GM12878 (cell line): ENCODE measurements around the gene GCNT1. TPM values are rescaled to one million over a fixed set of nuclear protein-coding genes. Genes with fewer than 3 reads are reported as not detected.

Source experiments
- ATAC-seq: fragments of 200-7000 bp; cut with Tn5 transposase; 3 replicates; pipeline ENCODE4 v1.9.1; 2020; ENCODE audit warnings: mild to moderate bottlenecking, moderate library complexity
- BruUV-seq: library from RNA; stranded (reverse); fragments of 400-500 nt; replicated peaks from 2 replicates; lab custom pipeline; 2021; lab: Mats Ljungman, UMichigan
- CTCF ChIA-PET: fragments of 300-600 bp; sonication (Branson Sonifier 250); formaldehyde crosslinking; extraction: SDS; loops from one replicate; lab custom pipeline; 2021; ENCODE audit warnings: inconsistent platforms; lab: Yijun Ruan, JAX
- POLR2A ChIA-PET: fragments of 350-600 bp; formaldehyde crosslinking; extraction: SDS; loops from one replicate; lab custom pipeline; 2021; ENCODE audit warnings: inconsistent platforms; lab: Charles Lee
- RAD21 ChIA-PET: fragments of 300-600 bp; sonication (Branson Sonifier 250); formaldehyde crosslinking; loops from one replicate; lab custom pipeline; 2023; ENCODE audit warnings: antibody characterized with exemption; ENCODE audit not compliant: unreplicated experiment; lab: Charles Lee
- SMC1A ChIA-PET: fragments of 300-600 bp; sonication (Branson Sonifier 250); formaldehyde crosslinking; loops from one replicate; lab custom pipeline; 2023; ENCODE audit not compliant: unreplicated experiment, uncharacterized antibody; lab: Charles Lee
- DNase-seq: peaks from one replicate; pipeline ENCODE4 v3.0.0-alpha.2; 2011; ENCODE audit warnings: low read depth, low spot score
- FAIRE-seq: peaks from 3 replicates; lab custom pipeline; 2011; peaks lifted over from hg19 to GRCh38; lab: Jason Lieb, UNC
- H2AFZ ChIP-seq: 2 replicates; pipeline ENCODE4 v1.6.0; 2011; ENCODE audit warnings: low read depth, low read length, control low read depth; ENCODE audit not compliant: control insufficient read depth
- H3K27ac ChIP-seq: 2 replicates; pipeline ENCODE4 v1.5.1; 2011; ENCODE audit warnings: control low read depth; ENCODE audit not compliant: control insufficient read depth, insufficient read depth
- H3K27me3 ChIP-seq, 2 experiments: replicated peaks in 1 of 2; 2 replicates each; pipeline versions ENCODE4 v1.6.0 to v1.6.1; 2011; ENCODE audit warnings: low read length in 1 of 2; ENCODE audit not compliant: control insufficient read depth in 2 of 2, insufficient read depth in 2 of 2
- H3K36me3 ChIP-seq, 2 experiments: 2 replicates each; pipeline ENCODE4 v1.5.1; 2011; ENCODE audit warnings: low read length in 1 of 2; ENCODE audit not compliant: control insufficient read depth in 2 of 2, insufficient read depth in 2 of 2
- H3K4me1 ChIP-seq: 2 replicates; pipeline ENCODE4 v1.6.1; 2011; ENCODE audit warnings: mild to moderate bottlenecking, low read length, moderate library complexity, mixed read lengths; ENCODE audit not compliant: control insufficient read depth, insufficient read depth
- H3K4me2 ChIP-seq: 2 replicates; pipeline ENCODE4 v1.6.0; 2011; ENCODE audit warnings: control low read depth; ENCODE audit not compliant: control insufficient read depth, insufficient read depth
- H3K4me3 ChIP-seq: fragments of 200-600 bp; sonication (generic); 2 replicates; pipeline ENCODE4 v1.5.1; 2016
- H3K79me2 ChIP-seq: 2 replicates; pipeline ENCODE4 v1.6.0; 2011; ENCODE audit warnings: low read length; ENCODE audit not compliant: control insufficient read depth, insufficient read depth
- H3K9ac ChIP-seq: 2 replicates; pipeline ENCODE4 v1.8.0; 2011; ENCODE audit warnings: low read length, control low read depth, mixed read lengths; ENCODE audit not compliant: control insufficient read depth, insufficient read depth
- H3K9me3 ChIP-seq: replicated peaks from 3 replicates; pipeline ENCODE4 v1.5.1; 2011; ENCODE audit warnings: mild to moderate bottlenecking, low read length; ENCODE audit not compliant: control insufficient read depth, insufficient read depth
- H4K20me1 ChIP-seq: 2 replicates; pipeline ENCODE4 v1.6.0; 2011; ENCODE audit not compliant: control insufficient read depth, insufficient read depth
- ATF3 ChIP-seq: IDR thresholded peaks from 2 replicates; pipeline ENCODE4 v1.6.1; 2011; ENCODE audit warnings: low read depth, mild to moderate bottlenecking, low read length, moderate library complexity, borderline replicate concordance; ENCODE audit errors: extremely low read depth
- BCL11A ChIP-seq: IDR thresholded peaks from 2 replicates; pipeline ENCODE4 v1.6.1; 2011; ENCODE audit warnings: low read depth, low read length
- BRCA1 ChIP-seq: IDR thresholded peaks from 2 replicates; pipeline ENCODE4 v1.6.1; 2011; ENCODE audit warnings: low read depth, low read length, improper control_type of control experiment
- EP300 ChIP-seq, 2 experiments: fragments of 150-350 bp in 1 of 2; IDR thresholded peaks; 2 replicates each; pipeline ENCODE4 v1.6.1; 2011 to 2012; ENCODE audit warnings: low read depth in 2 of 2, low read length in 2 of 2, borderline replicate concordance in 1 of 2, improper control_type of control experiment in 1 of 2, inconsistent platforms in 1 of 2; ENCODE audit not compliant: control insufficient read depth in 1 of 2
- FOS ChIP-seq: IDR thresholded peaks from 3 replicates; pipeline ENCODE4 v1.6.1; 2011; ENCODE audit warnings: borderline replicate concordance; ENCODE audit not compliant: insufficient read length; ENCODE audit errors: extremely low read depth
- HDAC6 ChIP-seq: fragments of 200-600 bp; sonication (generic); IDR thresholded peaks from one replicate; pipeline ENCODE4 v1.8.0; 2017; ENCODE audit warnings: antibody characterized with exemption; ENCODE audit not compliant: unreplicated experiment
- HDGF ChIP-seq: fragments of 450-650 bp; IDR thresholded peaks from 2 replicates; pipeline ENCODE4 v1.6.1; 2016; ENCODE audit warnings: antibody characterized with exemption
- MEF2B ChIP-seq: fragments of 450-650 bp; IDR thresholded peaks from 2 replicates; pipeline ENCODE4 v1.6.1; 2018; ENCODE audit warnings: mild to moderate bottlenecking, moderate library complexity; ENCODE audit not compliant: partially characterized antibody, poor library complexity, severe bottlenecking
- PAX5 ChIP-seq: IDR thresholded peaks from 2 replicates; pipeline ENCODE4 v1.6.1; 2011; ENCODE audit warnings: low read depth, low read length, borderline replicate concordance
- POLR2AphosphoS2 ChIP-seq: IDR thresholded peaks from 2 replicates; pipeline ENCODE4 v1.6.1; 2011; ENCODE audit warnings: low read depth, mild to moderate bottlenecking, low read length, improper control_type of control experiment, moderate library complexity
- RAD51 ChIP-seq: fragments of 450-650 bp; IDR thresholded peaks from 2 replicates; pipeline ENCODE4 v1.6.1; 2016; ENCODE audit warnings: moderate library complexity, mild to moderate bottlenecking, inconsistent platforms
- SIN3A ChIP-seq: IDR thresholded peaks from 2 replicates; pipeline ENCODE4 v1.6.1; 2012; ENCODE audit warnings: low read depth, low read length, improper control_type of control experiment
- SMAD1 ChIP-seq: fragments of 450-650 bp; IDR thresholded peaks from 2 replicates; pipeline ENCODE4 v1.6.1; 2018; ENCODE audit warnings: mild to moderate bottlenecking, low read depth; ENCODE audit not compliant: partially characterized antibody
- SMC3 ChIP-seq: IDR thresholded peaks from 2 replicates; pipeline ENCODE4 v1.6.1; 2011; ENCODE audit warnings: low read length, improper control_type of control experiment, borderline replicate concordance
- SP1 ChIP-seq: IDR thresholded peaks from one replicate; pipeline ENCODE4 v1.6.1; 2011; ENCODE audit warnings: low read depth, low read length
- SRF ChIP-seq, 2 experiments: IDR thresholded peaks; 2 replicates each; pipeline ENCODE4 v1.6.1; 2011; ENCODE audit warnings: low read depth in 2 of 2, low read length in 2 of 2, mild to moderate bottlenecking in 1 of 2, moderate library complexity in 1 of 2
- STAT1 ChIP-seq: fragments of 450-650 bp; conservative IDR thresholded peaks from 2 replicates; pipeline ENCODE4 v1.6.1; 2014; ENCODE audit warnings: antibody characterized with exemption, mild to moderate bottlenecking
- WGBS: methylation state at CpG from one replicate; pipeline ENCODE4 v1.1.6; 2016; ENCODE audit warnings: low lambda C conversion rate; ENCODE audit not compliant: insufficient replicate concordance, insufficient coverage; ENCODE audit errors: missing lambda C conversion rate; 5-methylcytosine and 5-hydroxymethylcytosine counted together
- in situ Hi-C: fragments of 300-500 bp; cut with MboI; formaldehyde crosslinking; loops from 9 replicates; pipeline ENCODE4 v1.14.3; 2018; ENCODE audit warnings: mixed read lengths
- intact Hi-C: fragments of 100-400 bp; cut with micrococcal nuclease; formaldehyde crosslinking; loops from one replicate; pipeline ENCODE4 v1.14.2; 2022; ENCODE audit not compliant: unreplicated experiment
- polyA plus RNA-seq, 11 experiments: library from polyadenylated mRNA; depleted of rRNA in 4 of 11; unstranded in 6 of 11; stranded (reverse) in 5 of 11; fragments of >200 nt; fragmentation: Nextera tagmentation in 4 of 11; fragmentation: Illumina TruSeq in 1 of 11; extraction: Ambion mirVana in 4 of 11; extraction: Trizol in 1 of 11; gene quantifications; 1 replicate in 1 of 11; 2 replicates in 10 of 11; pipeline versions ENCODE4 v1.2.1 to v1.2.3, GENCODE V29; 2011 to 2016; ENCODE audit warnings: inconsistent platforms in 2 of 11, missing spikeins in 2 of 11, low read depth in 1 of 11
- total RNA-seq, 4 experiments: library from RNA; depleted of rRNA in 3 of 4; stranded (reverse); fragments of >200 nt in 3 of 4; fragmentation: Illumina TruSeq in 1 of 4; extraction: Trizol in 1 of 4; gene quantifications; 2 replicates each; pipeline versions ENCODE4 v1.2.1 to v1.2.3, GENCODE V29; 2013 to 2021
- TF ChIP-seq, protein P1 (sequence below): IDR thresholded peaks from 2 replicates; pipeline ENCODE4 v1.6.1; 2011; ENCODE audit warnings: low read depth, low read length, improper control_type of control experiment, borderline replicate concordance
- TF ChIP-seq, protein P2 (sequence below): fragments of 450-650 bp; IDR thresholded peaks from 2 replicates; pipeline ENCODE4 v1.6.1; 2016; ENCODE audit warnings: mild to moderate bottlenecking

GCNT1 gene
- total and polyA plus RNA-seq, 10 of the 15 experiments (the other 5 are each of a cell fraction or from before 2014, with no cell fraction given) = 2.8 to 17.8 (median 7.1) TPM

DNA sequence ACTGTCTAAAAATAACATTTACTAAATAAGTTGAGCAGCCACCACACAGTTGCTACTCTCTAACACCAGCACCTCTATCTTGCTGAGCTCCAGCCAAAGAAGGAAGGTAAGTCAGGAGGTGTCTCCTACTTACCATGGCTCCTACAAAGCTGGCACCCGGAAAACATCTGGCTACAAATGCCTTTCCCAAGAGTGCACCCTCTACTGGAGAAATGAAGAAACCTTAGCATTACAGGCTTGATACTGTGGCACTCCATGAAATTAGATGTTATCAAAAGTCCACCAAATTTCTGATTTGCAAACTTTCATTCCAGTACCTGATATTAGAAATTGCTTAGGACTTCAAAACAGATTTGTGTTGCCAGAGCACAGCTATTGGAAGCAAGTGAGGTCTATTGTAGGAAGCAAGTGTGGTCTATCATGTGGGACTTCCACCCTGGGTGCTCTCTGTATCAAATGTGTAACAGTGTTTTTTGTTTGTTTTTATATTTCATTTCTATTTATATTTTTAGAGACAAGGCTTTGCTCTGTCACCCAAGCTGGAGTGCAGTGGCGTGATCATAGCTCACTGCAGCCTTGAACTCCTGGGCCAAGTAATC lies 39.1 kb upstream of the GCNT1 start (continued):
- TF ChIP-seq MEF2B (no peak), HDAC6 (no peak), FOS (no peak), BRCA1 (no peak), HDGF (no peak), SMC3 (peak; percentile 30; the same call in 1 of the 2 replicates), SIN3A (no peak), BCL11A (no peak)
- TF ChIP-seq, all 136 proteins: peak for 3

- Histone ChIP-seq H3K27ac (no peak overlapping the region), H3K27me3 (no peaks in the 10 kb centered on the region), H3K36me3 (no peaks in the 10 kb centered on the region), H2AFZ (no peak overlapping the region), H3K4me3 (no peak overlapping the region), H3K9me3 (no peaks in the 10 kb centered on the region), H3K4me1 (no peaks in the 10 kb centered on the region), H3K4me2 (no peak overlapping the region), H4K20me1 (no peaks in the 10 kb centered on the region), H3K9ac (no peak overlapping the region), H3K79me2 (no peaks in the 10 kb centered on the region)
- intact Hi-C loops (no loop called here), in situ Hi-C loops (no loop called here)
- ChIA-PET RAD21 (no interaction called here), SMC1A (interaction anchor here (0.7 kb wide), 1 partner anchor 29 kb away, joined by 3 read pairs; the partner anchor contains the start of gene RFK), POLR2A (no interaction called here), CTCF (no interaction called here)
- no peak for ATAC-seq
- DNase-seq = no peak
- 81% methylated on average over 2 of the region's 2 CpGs for WGBS
- no peak for FAIRE-seq
- BruUV-seq = no TSS peak
- TF ChIP-seq PAX5 = no peak
- TF ChIP-seq SMAD1 = no peak
- TF ChIP-seq RAD51 = no peak
- TF ChIP-seq STAT1 = no peak
- TF ChIP-seq EP300 (IDR thresholded peaks at IDR 0.05; ENCODE audit: borderline replicate concordance in 1 of 2, control insufficient read depth in 1 of 2, low read depth in 2 of 2, low read length in 2 of 2) = no peak
- no peak for TF ChIP-seq SRF (IDR thresholded peaks at IDR 0.05; ENCODE audit: low read depth in 2 of 2, low read length in 2 of 2)
- no peak for TF ChIP-seq BRCA1
- no peak for TF ChIP-seq SP1
- TF ChIP-seq, protein P1, sequence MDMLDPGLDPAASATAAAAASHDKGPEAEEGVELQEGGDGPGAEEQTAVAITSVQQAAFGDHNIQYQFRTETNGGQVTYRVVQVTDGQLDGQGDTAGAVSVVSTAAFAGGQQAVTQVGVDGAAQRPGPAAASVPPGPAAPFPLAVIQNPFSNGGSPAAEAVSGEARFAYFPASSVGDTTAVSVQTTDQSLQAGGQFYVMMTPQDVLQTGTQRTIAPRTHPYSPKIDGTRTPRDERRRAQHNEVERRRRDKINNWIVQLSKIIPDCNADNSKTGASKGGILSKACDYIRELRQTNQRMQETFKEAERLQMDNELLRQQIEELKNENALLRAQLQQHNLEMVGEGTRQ = no peak
- TF ChIP-seq, protein P2, sequence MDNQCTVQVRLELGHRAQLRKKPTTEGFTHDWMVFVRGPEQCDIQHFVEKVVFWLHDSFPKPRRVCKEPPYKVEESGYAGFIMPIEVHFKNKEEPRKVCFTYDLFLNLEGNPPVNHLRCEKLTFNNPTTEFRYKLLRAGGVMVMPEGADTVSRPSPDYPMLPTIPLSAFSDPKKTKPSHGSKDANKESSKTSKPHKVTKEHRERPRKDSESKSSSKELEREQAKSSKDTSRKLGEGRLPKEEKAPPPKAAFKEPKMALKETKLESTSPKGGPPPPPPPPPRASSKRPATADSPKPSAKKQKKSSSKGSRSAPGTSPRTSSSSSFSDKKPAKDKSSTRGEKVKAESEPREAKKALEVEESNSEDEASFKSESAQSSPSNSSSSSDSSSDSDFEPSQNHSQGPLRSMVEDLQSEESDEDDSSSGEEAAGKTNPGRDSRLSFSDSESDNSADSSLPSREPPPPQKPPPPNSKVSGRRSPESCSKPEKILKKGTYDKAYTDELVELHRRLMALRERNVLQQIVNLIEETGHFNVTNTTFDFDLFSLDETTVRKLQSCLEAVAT = no peak
- no peak for TF ChIP-seq SMC3
- TF ChIP-seq ATF3 = no peak
- TF ChIP-seq POLR2AphosphoS2 = no peak
Measured at GRCh38 chr9:76423216-76424177, 35.5 kb upstream of the GCNT1 start.
